ENCODE data around the gene COL6A1.

The COL6A1 gene

GRCh38 chr21:45981151-45982091 is at the start of gene COL6A1:
TSS of gene COL6A1 (plus strand) at chr21:45981770. CDS start at chr21:45981851, 81 bp downstream.
- no peak for DNase-seq (ENCODE audit: low read depth, low spot score)

- no peak for DNase-seq (ENCODE audit: low read depth, low spot score)
Measured at GRCh38 chr21:45932922-45933502, 48.6 kb upstream of the COL6A1 start.

- DNase-seq (ENCODE audit: low read depth, low spot score): no peak
Measured at GRCh38 chr21:45934085-45934484, 47.5 kb upstream of the COL6A1 start.

- no peak for DNase-seq (ENCODE audit: low read depth, low spot score)
Measured at GRCh38 chr21:45934554-45934953, 47.0 kb upstream of the COL6A1 start.

- peak; percentile 50 for DNase-seq (ENCODE audit: low read depth, low spot score)
Measured at GRCh38 chr21:45935628-45936027, 45.9 kb upstream of the COL6A1 start.

GRCh38 chr21:45937721-45938452 is 43.7 kb upstream of the COL6A1 start:
- no peak for DNase-seq (ENCODE audit: low read depth, low spot score)

- DNase-seq (ENCODE audit: low read depth, low spot score): no peak
Measured at GRCh38 chr21:45938453-45938755, 43.2 kb upstream of the COL6A1 start.

GRCh38 chr21:45938811-45939520 is 42.6 kb upstream of the COL6A1 start:
- DNase-seq (ENCODE audit: low read depth, low spot score): no peak

- no peak for DNase-seq (ENCODE audit: low read depth, low spot score)
Measured at GRCh38 chr21:45939521-45940045, 42.0 kb upstream of the COL6A1 start.

GRCh38 chr21:45940091-45940490 is 41.5 kb upstream of the COL6A1 start:
- no peak for DNase-seq (ENCODE audit: low read depth, low spot score)

- no peak for DNase-seq (ENCODE audit: low read depth, low spot score)
Measured at GRCh38 chr21:45940621-45941337, 40.8 kb upstream of the COL6A1 start.

- DNase-seq (ENCODE audit: low read depth, low spot score): no peak
Measured at GRCh38 chr21:45941338-45941710, 40.2 kb upstream of the COL6A1 start.

- DNase-seq (ENCODE audit: low read depth, low spot score): no peak
Measured at GRCh38 chr21:45941717-45942546, 39.6 kb upstream of the COL6A1 start.

- no peak for DNase-seq (ENCODE audit: low read depth, low spot score)
Measured at GRCh38 chr21:45942755-45943629, 38.6 kb upstream of the COL6A1 start.

- DNase-seq (ENCODE audit: low read depth, low spot score): no peak
Measured at GRCh38 chr21:45943630-45944540, 37.7 kb upstream of the COL6A1 start.

- DNase-seq (ENCODE audit: low read depth, low spot score): no peak
Measured at GRCh38 chr21:45944601-45945000, 37.0 kb upstream of the COL6A1 start.

GRCh38 chr21:45945066-45945867 is 36.3 kb upstream of the COL6A1 start:
- DNase-seq (ENCODE audit: low read depth, low spot score): no peak
